ENCODE data around the gene ADGRF5. TPM values are rescaled to one million over a fixed set of nuclear protein-coding genes. Genes with fewer than 3 reads are reported as not detected.

Gene ADGRF5
- total RNA-seq, result not detected in 2 replicates

GRCh38 chr6:46921731-46922130 lies at the start of gene ADGRF5:
Gene ADGRF5, minus strand, starts transcription at chr6:46921938. Its CDS starts 15,176 bp downstream, at chr6:46906762.
- intact Hi-C loops (cut with micrococcal nuclease), result no loop called here

- intact Hi-C loops (cut with micrococcal nuclease), result no loop called here
These were observed 47.5 kb upstream of the ADGRF5 start for GRCh38 chr6:46969206-46969605.

GRCh38 chr6:46967826-46968349 lies 46.1 kb upstream of the ADGRF5 start:
- intact Hi-C loops (cut with micrococcal nuclease), result no loop called here

- intact Hi-C loops (cut with micrococcal nuclease), result no loop called here
These were observed 43.2 kb upstream of the ADGRF5 start for GRCh38 chr6:46964716-46965519.

GRCh38 chr6:46963626-46964025 lies 41.9 kb upstream of the ADGRF5 start:
- intact Hi-C loops (cut with micrococcal nuclease), result no loop called here

- intact Hi-C loops (cut with micrococcal nuclease), result no loop called here
These were observed 41.3 kb upstream of the ADGRF5 start for GRCh38 chr6:46963039-46963438.

GRCh38 chr6:46961711-46962110 lies 40.0 kb upstream of the ADGRF5 start:
- intact Hi-C loops (cut with micrococcal nuclease), result no loop called here

GRCh38 chr6:46961232-46961631 lies 39.5 kb upstream of the ADGRF5 start:
- intact Hi-C loops (cut with micrococcal nuclease), result no loop called here

- intact Hi-C loops (cut with micrococcal nuclease), result no loop called here
These were observed 37.7 kb upstream of the ADGRF5 start for GRCh38 chr6:46959419-46959818.

GRCh38 chr6:46956409-46956808 lies 34.7 kb upstream of the ADGRF5 start:
- intact Hi-C loops (cut with micrococcal nuclease), result no loop called here

GRCh38 chr6:46954837-46955451 lies 33.2 kb upstream of the ADGRF5 start:
- intact Hi-C loops (cut with micrococcal nuclease), result no loop called here

- intact Hi-C loops (cut with micrococcal nuclease), result no loop called here
These were observed 32.2 kb upstream of the ADGRF5 start for GRCh38 chr6:46953921-46954320.

GRCh38 chr6:46949632-46950280 lies 28.0 kb upstream of the ADGRF5 start:
- intact Hi-C loops (cut with micrococcal nuclease), result no loop called here

- intact Hi-C loops (cut with micrococcal nuclease), result no loop called here
These were observed 27.0 kb upstream of the ADGRF5 start for GRCh38 chr6:46948699-46949098.

- intact Hi-C loops (cut with micrococcal nuclease), result no loop called here
These were observed 25.8 kb upstream of the ADGRF5 start for GRCh38 chr6:46947497-46947896.

GRCh38 chr6:46940433-46941226 lies 18.9 kb upstream of the ADGRF5 start:
- intact Hi-C loops (cut with micrococcal nuclease), result no loop called here

GRCh38 chr6:46937642-46938041 lies 15.9 kb upstream of the ADGRF5 start:
- intact Hi-C loops (cut with micrococcal nuclease), result no loop called here

GRCh38 chr6:46935687-46936086 lies 13.9 kb upstream of the ADGRF5 start:
- intact Hi-C loops (cut with micrococcal nuclease), result no loop called here

- intact Hi-C loops (cut with micrococcal nuclease), result no loop called here
These were observed 12.0 kb upstream of the ADGRF5 start for GRCh38 chr6:46933751-46934150.

- intact Hi-C loops (cut with micrococcal nuclease), result no loop called here
These were observed 11.0 kb upstream of the ADGRF5 start for GRCh38 chr6:46932526-46933319.

GRCh38 chr6:46931416-46931815 lies 9.7 kb upstream of the ADGRF5 start:
- intact Hi-C loops (cut with micrococcal nuclease), result no loop called here

Data from T-helper 1 cell treated with Interleukin-12 subunit alpha and Interleukin-12 subunit beta and Interleukin-4 antibody, amounts not matched to agents 30 ng/mL and 1 ng/mL, for 36 hours (primary cell).